ENCODE data around the gene ASRGL1. TPM values are rescaled to one million over a fixed set of nuclear protein-coding genes. Genes with fewer than 3 reads are reported as not detected.
"Not testable (repeated sequence)": the region's sequence is repeated elsewhere in the genome, so short reads cannot be mapped to it uniquely, and the experiment has no call there.

ASRGL1 gene
- total and polyA plus RNA-seq, 2 donors (not counting 1 experiment from before 2014, with no cell fraction given), result 0.49 to 1.3 TPM

GRCh38 chr11:62380821-62381245, 43.6 kb downstream of the ASRGL1 start:
- H3K27ac Mint-ChIP-seq; POLR2A ChIA-PET; H3K4me2 ChIP-seq (replicated peaks; ENCODE audit: low read depth, low read length, poor library complexity, severe bottlenecking); H4K20me1 ChIP-seq (ENCODE audit: control insufficient read depth, insufficient read depth, low read length, poor library complexity, severe bottlenecking); H3K9me3 ChIP-seq (ENCODE audit: control extremely low read depth in 1 of 3, control insufficient read depth in 2 of 3, insufficient read depth in 1 of 3, low read length in 2 of 3); H3K4me3 ChIP-seq (ENCODE audit: control extremely low read depth in 1 of 5, extremely low read depth in 1 of 5, insufficient read depth in 1 of 5, low read depth in 2 of 5, low read length in 4 of 5); H3K27me3 ChIP-seq (replicated peaks in 1 of 4; ENCODE audit: control extremely low read depth in 1 of 4, control insufficient read depth in 3 of 4, insufficient read depth in 4 of 4, low read length in 3 of 4); H3K36me3 ChIP-seq (replicated peaks in 1 of 2; ENCODE audit: control extremely low read depth in 1 of 2, control insufficient read depth in 1 of 2, extremely low read depth in 1 of 2, insufficient read depth in 2 of 2, low read length in 1 of 2); H3K27me3 Mint-ChIP-seq; H3K4me3 Mint-ChIP-seq; H3K27ac ChIP-seq (ENCODE audit: low read length in 2 of 2); H3K9ac ChIP-seq (ENCODE audit: low read length); H3K9me3 Mint-ChIP-seq (ENCODE audit: insufficient read depth); H3K4me1 ChIP-seq (ENCODE audit: control insufficient read depth in 2 of 2, insufficient read depth in 2 of 2, low read length in 2 of 2); H3K79me2 ChIP-seq (ENCODE audit: control insufficient read depth, insufficient read depth, low read length); H3K4me1 Mint-ChIP-seq: not testable (repeated sequence)
- DNase-seq (peak; percentile 80), ATAC-seq (ENCODE audit: low read depth) (peak; percentile 84)
- H2AFZ ChIP-seq (ENCODE audit: insufficient read depth, low read depth, low read length, poor library complexity, severe bottlenecking), result peak overlapping the region; percentile 8
- intact Hi-C loops (cut with micrococcal nuclease), result loop anchor here (1.0 kb wide), 2 partner anchors 12 to 313 kb away; no protein-coding TSS in a partner anchor
- peak; percentile 90 for TF ChIP-seq CTCF (IDR thresholded peaks at IDR 0.05)
- CTCF ChIA-PET, result interaction anchor here (0.7 to 1.6 kb wide), 9 partner anchors 8 to 584 kb away, joined by 3 to 11 read pairs (median 4); no protein-coding TSS in a partner anchor
- 2% methylated on average over 9 of the region's 12 CpGs for WGBS (ENCODE audit: insufficient coverage)

GRCh38 chr11:62383822-62384221, 46.6 kb downstream of the ASRGL1 start:
- H3K4me3 ChIP-seq (ENCODE audit: control extremely low read depth in 1 of 5, extremely low read depth in 1 of 5, insufficient read depth in 1 of 5, low read depth in 2 of 5, low read length in 4 of 5), result no peak overlapping the region
- Mint-ChIP-seq H3K27ac (no peak overlapping the region), H3K4me1 (peaks cover 5% of the 10 kb centered on the region), H3K27me3 (no peaks in the 10 kb centered on the region), H3K4me3 (no peak overlapping the region), H3K9me3 (ENCODE audit: insufficient read depth) (no peaks in the 10 kb centered on the region)
- intact Hi-C loops (cut with micrococcal nuclease), result no loop called here
- no peaks in the 10 kb centered on the region for H3K36me3 ChIP-seq (replicated peaks in 1 of 2; ENCODE audit: control extremely low read depth in 1 of 2, control insufficient read depth in 1 of 2, extremely low read depth in 1 of 2, insufficient read depth in 2 of 2, low read length in 1 of 2)
- H3K4me1 ChIP-seq (ENCODE audit: control insufficient read depth in 2 of 2, insufficient read depth in 2 of 2, low read length in 2 of 2), result peaks cover 0 to 6% of the 10 kb centered on the region in 2 donors
- DNase-seq, result no peak
- TF ChIP-seq EZH2 (IDR thresholded peaks at IDR 0.05; ENCODE audit: borderline replicate concordance, insufficient read depth, low read depth, low read length, poor library complexity, severe bottlenecking) (no peak), CTCF (IDR thresholded peaks at IDR 0.05) (no peak)
- H3K4me2 ChIP-seq (replicated peaks; ENCODE audit: low read depth, low read length, poor library complexity, severe bottlenecking), result no peak overlapping the region
- H3K27ac ChIP-seq (ENCODE audit: low read length in 2 of 2), result no peak overlapping the region
- no peaks in the 10 kb centered on the region for H3K27me3 ChIP-seq (replicated peaks in 1 of 4; ENCODE audit: control extremely low read depth in 1 of 4, control insufficient read depth in 3 of 4, insufficient read depth in 4 of 4, low read length in 3 of 4)
- no peaks in the 10 kb centered on the region for H3K9me3 ChIP-seq (ENCODE audit: control extremely low read depth in 1 of 3, control insufficient read depth in 2 of 3, insufficient read depth in 1 of 3, low read length in 2 of 3)
- POLR2A ChIA-PET, result no interaction called here
- WGBS (ENCODE audit: insufficient coverage), result 100% methylated on average over 1 of the region's 6 CpGs
- no peaks in the 10 kb centered on the region for H4K20me1 ChIP-seq (ENCODE audit: control insufficient read depth, insufficient read depth, low read length, poor library complexity, severe bottlenecking)
- no peak for ATAC-seq (ENCODE audit: low read depth)
- no peak overlapping the region for H3K9ac ChIP-seq (ENCODE audit: low read length)
- no peaks in the 10 kb centered on the region for H3K79me2 ChIP-seq (ENCODE audit: control insufficient read depth, insufficient read depth, low read length)
- no peak overlapping the region for H2AFZ ChIP-seq (ENCODE audit: insufficient read depth, low read depth, low read length, poor library complexity, severe bottlenecking)
- CTCF ChIA-PET, result interaction anchor here (1.1 kb wide), 1 partner anchor 9 kb away, joined by 3 read pairs; no protein-coding TSS in a partner anchor

- WGBS (ENCODE audit: insufficient coverage), result no CpG with 5 or more reads among the region's 3 CpGs
- H3K27me3 Mint-ChIP-seq; ATAC-seq (ENCODE audit: low read depth); H2AFZ ChIP-seq (ENCODE audit: insufficient read depth, low read depth, low read length, poor library complexity, severe bottlenecking); H3K4me3 Mint-ChIP-seq; H3K4me3 ChIP-seq (ENCODE audit: control extremely low read depth in 1 of 5, extremely low read depth in 1 of 5, insufficient read depth in 1 of 5, low read depth in 2 of 5, low read length in 4 of 5); H3K27ac Mint-ChIP-seq; H3K4me2 ChIP-seq (replicated peaks; ENCODE audit: low read depth, low read length, poor library complexity, severe bottlenecking); H3K36me3 ChIP-seq (replicated peaks in 1 of 2; ENCODE audit: control extremely low read depth in 1 of 2, control insufficient read depth in 1 of 2, extremely low read depth in 1 of 2, insufficient read depth in 2 of 2, low read length in 1 of 2); CTCF ChIA-PET; H3K9me3 ChIP-seq (ENCODE audit: control extremely low read depth in 1 of 3, control insufficient read depth in 2 of 3, insufficient read depth in 1 of 3, low read length in 2 of 3); DNase-seq; H3K9ac ChIP-seq (ENCODE audit: low read length); H3K9me3 Mint-ChIP-seq (ENCODE audit: insufficient read depth); H3K27me3 ChIP-seq (replicated peaks in 1 of 4; ENCODE audit: control extremely low read depth in 1 of 4, control insufficient read depth in 3 of 4, insufficient read depth in 4 of 4, low read length in 3 of 4); intact Hi-C loops (cut with micrococcal nuclease); H3K79me2 ChIP-seq (ENCODE audit: control insufficient read depth, insufficient read depth, low read length); H4K20me1 ChIP-seq (ENCODE audit: control insufficient read depth, insufficient read depth, low read length, poor library complexity, severe bottlenecking); H3K4me1 Mint-ChIP-seq; H3K4me1 ChIP-seq (ENCODE audit: control insufficient read depth in 2 of 2, insufficient read depth in 2 of 2, low read length in 2 of 2); H3K27ac ChIP-seq (ENCODE audit: low read length in 2 of 2): not testable (repeated sequence)
- POLR2A ChIA-PET, result interaction anchor here (0.6 kb wide), 1 partner anchor 367 kb away, joined by 3 read pairs; no protein-coding TSS in a partner anchor
These were observed 48.8 kb downstream of the ASRGL1 start for GRCh38 chr11:62386083-62386482.
